ENCODE results near the gene OR7C1. TPM values are rescaled to one million over a fixed set of nuclear protein-coding genes. Genes with fewer than 3 reads are reported as not detected.

OR7C1 gene
- total and polyA plus RNA-seq, 2 experiments from 2014 or later, result 0.02 to 0.03 TPM

GRCh38 chr19:14818588-14818987, 16.4 kb downstream of the OR7C1 start:
- H2AFZ ChIP-seq, result no peak overlapping the region
- no peaks in the 10 kb centered on the region for H3K36me3 ChIP-seq (replicated peaks; ENCODE audit: insufficient read depth, low read depth)
- H3K4me1 ChIP-seq (ENCODE audit: insufficient read depth), result no peaks in the 10 kb centered on the region
- DNase-seq (ENCODE audit: low spot score), result no peak
- no peaks in the 10 kb centered on the region for H3K9me2 ChIP-seq (replicated peaks; ENCODE audit: insufficient read depth)
- no peaks in the 10 kb centered on the region for H4K20me1 ChIP-seq (ENCODE audit: insufficient read depth, poor library complexity, severe bottlenecking)
- no peak overlapping the region for H3K4me3 ChIP-seq
- no peaks in the 10 kb centered on the region for H3K27me3 ChIP-seq
- no peak overlapping the region for H3K4me2 ChIP-seq
- WGBS (ENCODE audit: low lambda C conversion rate, missing lambda C conversion rate), result 75% methylated on average over 8 of the region's 8 CpGs
- no peaks in the 10 kb centered on the region for H3K79me2 ChIP-seq
- no peaks in the 10 kb centered on the region for H3K9me3 ChIP-seq (ENCODE audit: low read depth)
- TF ChIP-seq EZH2phosphoT487 (IDR thresholded peaks at IDR 0.05; ENCODE audit: low read depth, severe bottlenecking, unreplicated experiment) (no peak), EZH2 (IDR thresholded peaks at IDR 0.05; ENCODE audit: borderline replicate concordance) (no peak), CTCF (IDR thresholded peaks at IDR 0.05; ENCODE audit: poor library complexity) (no peak)
- no peak overlapping the region for H3K27ac ChIP-seq

GRCh38 chr19:14817052-14817451, 17.9 kb downstream of the OR7C1 start:
- Histone ChIP-seq H3K79me2 (no peaks in the 10 kb centered on the region), H3K36me3 (replicated peaks; ENCODE audit: insufficient read depth, low read depth) (no peaks in the 10 kb centered on the region), H3K9me2 (replicated peaks; ENCODE audit: insufficient read depth) (no peaks in the 10 kb centered on the region), H3K9me3 (ENCODE audit: low read depth) (no peaks in the 10 kb centered on the region), H3K27ac (no peak overlapping the region), H3K4me1 (ENCODE audit: insufficient read depth) (no peaks in the 10 kb centered on the region), H3K27me3 (no peaks in the 10 kb centered on the region), H2AFZ (no peak overlapping the region), H3K4me3 (no peak overlapping the region), H4K20me1 (ENCODE audit: insufficient read depth, poor library complexity, severe bottlenecking) (no peaks in the 10 kb centered on the region), H3K4me2 (no peak overlapping the region)
- DNase-seq (ENCODE audit: low spot score), result no peak
- 47% methylated on average over 3 of the region's 3 CpGs for WGBS (ENCODE audit: low lambda C conversion rate, missing lambda C conversion rate)
- no peak for TF ChIP-seq EZH2phosphoT487 (IDR thresholded peaks at IDR 0.05; ENCODE audit: low read depth, severe bottlenecking, unreplicated experiment)
- no peak for TF ChIP-seq CTCF (IDR thresholded peaks at IDR 0.05; ENCODE audit: poor library complexity)
- no peak for TF ChIP-seq EZH2 (IDR thresholded peaks at IDR 0.05; ENCODE audit: borderline replicate concordance)

GRCh38 chr19:14814982-14815652, 19.9 kb downstream of the OR7C1 start:
- 59% methylated on average over 2 of the region's 2 CpGs for WGBS (ENCODE audit: low lambda C conversion rate, missing lambda C conversion rate)
- no peaks in the 10 kb centered on the region for H4K20me1 ChIP-seq (ENCODE audit: insufficient read depth, poor library complexity, severe bottlenecking)
- no peak overlapping the region for H3K4me3 ChIP-seq
- no peaks in the 10 kb centered on the region for H3K4me1 ChIP-seq (ENCODE audit: insufficient read depth)
- H3K4me2 ChIP-seq, result no peak overlapping the region
- no peaks in the 10 kb centered on the region for H3K27me3 ChIP-seq
- TF ChIP-seq EZH2 (IDR thresholded peaks at IDR 0.05; ENCODE audit: borderline replicate concordance) (no peak), CTCF (IDR thresholded peaks at IDR 0.05; ENCODE audit: poor library complexity) (no peak), EZH2phosphoT487 (IDR thresholded peaks at IDR 0.05; ENCODE audit: low read depth, severe bottlenecking, unreplicated experiment) (no peak)
- H3K9me3 ChIP-seq (ENCODE audit: low read depth), result no peaks in the 10 kb centered on the region
- H2AFZ ChIP-seq, result no peak overlapping the region
- no peaks in the 10 kb centered on the region for H3K79me2 ChIP-seq
- H3K27ac ChIP-seq, result no peak overlapping the region
- no peaks in the 10 kb centered on the region for H3K36me3 ChIP-seq (replicated peaks; ENCODE audit: insufficient read depth, low read depth)
- H3K9me2 ChIP-seq (replicated peaks; ENCODE audit: insufficient read depth), result no peaks in the 10 kb centered on the region
- DNase-seq (ENCODE audit: low spot score), result no peak
